HCT116 (cell line): ENCODE measurements around the gene FAM228A. TPM values are rescaled to one million over a fixed set of nuclear protein-coding genes. Genes with fewer than 3 reads are reported as not detected.

Experiments
- ATAC-seq: fragments of 200-7000 bp; cut with Tn5 transposase; 2 replicates; pipeline ENCODE4 v1.9.1; 2020; ENCODE audit warnings: mild to moderate bottlenecking, moderate library complexity
- BruUV-seq: library from RNA; stranded (reverse); fragments of 400-500 nt; replicated peaks from 2 replicates; lab custom pipeline; 2021; lab: Mats Ljungman, UMichigan
- CTCF ChIA-PET: fragments of 300-600 bp; sonication (Branson Sonifier 250); formaldehyde crosslinking; loops from one replicate; lab custom pipeline; 2021; ENCODE audit warnings: antibody characterized with exemption; lab: Charles Lee
- POLR2A ChIA-PET: fragments of 300-600, 350-600 bp; sonication (Branson Sonifier 250); formaldehyde crosslinking; loops from one replicate; lab custom pipeline; 2021; ENCODE audit warnings: antibody characterized with exemption; lab: Charles Lee
- RAD21 ChIA-PET, 2 experiments: fragments of 300-600 bp; sonication (Branson Sonifier 250); formaldehyde crosslinking; loops; one replicate each; lab custom pipeline; 2023; ENCODE audit warnings: low total read pairs in 2 of 2; ENCODE audit not compliant: uncharacterized antibody in 2 of 2, unreplicated experiment in 2 of 2, low non-redundant PET in 1 of 2; lab: Charles Lee
- DNase-seq: peaks from one replicate; pipeline ENCODE4 v3.0.0-alpha.2; 2010; ENCODE audit warnings: low read depth, low spot score
- H2AFZ ChIP-seq: fragments of 200-600 bp; shearing (Covaris generic), sonication (generic); 2 replicates; pipeline ENCODE4 v1.6.1; 2017; ENCODE audit warnings: low read depth, mixed run types, mixed read lengths, antibody characterized with exemption, low read length; ENCODE audit not compliant: poor library complexity, severe bottlenecking
- H3K27ac ChIP-seq: 2 replicates; pipeline ENCODE4 v1.5.1; 2012; ENCODE audit warnings: low read depth, low read length
- H3K27me3 ChIP-seq: fragments of 200-600 bp; sonication (generic); 2 replicates; pipeline ENCODE4 v1.6.1; 2016; ENCODE audit warnings: mixed run types, low read length, mixed read lengths; ENCODE audit not compliant: insufficient read depth
- H3K36me3 ChIP-seq, 2 experiments: fragments of 200-500 bp in 1 of 2; fragments of 200-600 bp in 1 of 2; sonication (Bioruptor generic) in 1 of 2; sonication (generic) in 1 of 2; 2 replicates each; pipeline versions ENCODE4 v1.5.1 to v1.6.1; 2014 to 2016; ENCODE audit warnings: low read length in 2 of 2, inconsistent platforms in 1 of 2, mixed read lengths in 1 of 2, mixed run types in 1 of 2; ENCODE audit not compliant: insufficient read depth in 2 of 2, control insufficient read depth in 1 of 2
- H3K4me1 ChIP-seq, 2 experiments: fragments of 200-600 bp in 1 of 2; sonication (generic) in 1 of 2; 2 replicates each; pipeline versions ENCODE4 v1.5.1 to v1.6.1; 2012 to 2017; ENCODE audit warnings: low read length in 2 of 2, inconsistent platforms in 1 of 2, mild to moderate bottlenecking in 1 of 2, mixed read lengths in 1 of 2, mixed run types in 1 of 2, moderate library complexity in 1 of 2; ENCODE audit not compliant: insufficient read depth in 2 of 2, control insufficient read depth in 1 of 2
- H3K4me2 ChIP-seq: fragments of 200-600 bp; sonication (generic); 2 replicates; pipeline ENCODE4 v1.6.1; 2017; ENCODE audit warnings: mixed run types, low read length, mixed read lengths
- H3K4me3 ChIP-seq, 2 experiments: fragments of 200-600 bp in 1 of 2; sonication (generic) in 1 of 2; replicated peaks in 1 of 2; 2 replicates each; pipeline ENCODE4 v1.5.1; 2011 to 2016; ENCODE audit warnings: low read length in 2 of 2, control low read depth in 1 of 2, low read depth in 1 of 2, mild to moderate bottlenecking in 1 of 2, mixed read lengths in 1 of 2, mixed run types in 1 of 2
- H3K79me2 ChIP-seq: fragments of 200-600 bp; sonication (generic); 2 replicates; pipeline ENCODE4 v1.6.1; 2017; ENCODE audit warnings: mild to moderate bottlenecking, mixed run types, low read length, moderate library complexity, mixed read lengths; ENCODE audit not compliant: insufficient read depth
- H3K9ac ChIP-seq: fragments of 200-600 bp; sonication (generic); 2 replicates; pipeline ENCODE4 v1.6.1; 2016; ENCODE audit warnings: low read length, mixed read lengths
- H3K9me2 ChIP-seq: fragments of 200-600 bp; sonication (generic), shearing (Covaris generic); 2 replicates; pipeline ENCODE4 v1.6.1; 2017; ENCODE audit warnings: mixed run types, mild to moderate bottlenecking, moderate library complexity; ENCODE audit not compliant: insufficient read depth
- H3K9me3 ChIP-seq, 2 experiments: fragments of 200-500 bp in 1 of 2; fragments of 200-600 bp in 1 of 2; sonication (Bioruptor generic) in 1 of 2; sonication (generic) in 1 of 2; 2 replicates each; pipeline ENCODE4 v1.6.1; 2014 to 2017; ENCODE audit warnings: low read length in 2 of 2, mixed read lengths in 2 of 2, inconsistent platforms in 1 of 2, low read depth in 1 of 2, mild to moderate bottlenecking in 1 of 2, mixed run types in 1 of 2, moderate library complexity in 1 of 2; ENCODE audit not compliant: control insufficient read depth in 1 of 2, insufficient read depth in 1 of 2
- H4K20me1 ChIP-seq: fragments of 200-600 bp; sonication (generic), shearing (Covaris generic); 2 replicates; pipeline ENCODE4 v1.6.1; 2017; ENCODE audit warnings: mixed run types, mild to moderate bottlenecking, moderate library complexity; ENCODE audit not compliant: insufficient read depth
- CBX3 ChIP-seq: IDR thresholded peaks from 2 replicates; pipeline ENCODE4 v1.6.1; 2012; ENCODE audit warnings: low read depth
- CEBPB ChIP-seq: IDR thresholded peaks from 2 replicates; pipeline ENCODE4 v1.6.1; 2012; ENCODE audit warnings: low read depth
- EGR1 ChIP-seq: IDR thresholded peaks from 2 replicates; pipeline ENCODE4 v1.6.1; 2012; ENCODE audit warnings: low read depth
- ELF1 ChIP-seq: IDR thresholded peaks from 2 replicates; pipeline ENCODE4 v1.6.1; 2012; ENCODE audit warnings: low read depth, borderline replicate concordance
- FOSL1 ChIP-seq: IDR thresholded peaks from 2 replicates; pipeline ENCODE4 v1.6.1; 2012; ENCODE audit warnings: low read depth
- POLR2A ChIP-seq: IDR thresholded peaks from 2 replicates; pipeline ENCODE4 v1.7.0; 2011; ENCODE audit warnings: borderline replicate concordance; ENCODE audit not compliant: insufficient read depth, insufficient read length; ENCODE audit errors: extremely low read depth
- POLR2AphosphoS5 ChIP-seq: IDR thresholded peaks from 2 replicates; pipeline ENCODE4 v1.6.1; 2011; ENCODE audit warnings: mild to moderate bottlenecking, low read depth, low read length, moderate library complexity
- RAD21 ChIP-seq: IDR thresholded peaks from 2 replicates; pipeline ENCODE4 v1.6.1; 2012; ENCODE audit warnings: low read depth, mild to moderate bottlenecking
- TCF7L2 ChIP-seq: IDR thresholded peaks from 2 replicates; pipeline ENCODE4 v1.7.0; 2011; ENCODE audit warnings: borderline replicate concordance, inconsistent platforms; ENCODE audit not compliant: insufficient read depth, insufficient read length; ENCODE audit errors: extremely low read depth
- YY1 ChIP-seq: IDR thresholded peaks from 2 replicates; pipeline ENCODE4 v1.6.1; 2011; ENCODE audit warnings: low read length, low read depth, moderate library complexity, mild to moderate bottlenecking; ENCODE audit not compliant: insufficient replicate concordance; ENCODE audit errors: extremely low read depth
- ZFX ChIP-seq: fragments of 450-650 bp; IDR thresholded peaks from 2 replicates; pipeline ENCODE4 v1.6.1; 2017
- intact Hi-C: fragments of 100-400 bp; cut with micrococcal nuclease; formaldehyde crosslinking; loops from 2 replicates; pipeline ENCODE4 v1.10.0; 2022
- total RNA-seq: library from RNA; stranded (reverse); gene quantifications from one replicate; pipeline ENCODE4 v1.2.1, GENCODE V29; 2021; ENCODE audit not compliant: unreplicated experiment
- TF ChIP-seq, protein P1 (sequence below): IDR thresholded peaks from 2 replicates; pipeline ENCODE4 v1.6.1; 2011; ENCODE audit warnings: mild to moderate bottlenecking, low read length, moderate library complexity; ENCODE audit not compliant: insufficient replicate concordance; ENCODE audit errors: extremely low read depth
- TF ChIP-seq, protein P2 (sequence below), 3 experiments: fragments of 200-600 bp in 1 of 3; sonication (generic) in 1 of 3; IDR thresholded peaks in 2 of 3; conservative IDR thresholded peaks in 1 of 3; 2 replicates each; pipeline ENCODE4 v1.5.1; 2012 to 2017; ENCODE audit warnings: low read depth in 2 of 3, low read length in 2 of 3, antibody characterized with exemption in 1 of 3, borderline replicate concordance in 1 of 3, control low read depth in 1 of 3, mild to moderate bottlenecking in 1 of 3, mixed read lengths in 1 of 3, mixed run types in 1 of 3, moderate library complexity in 1 of 3; ENCODE audit not compliant: insufficient read depth in 1 of 3

The FAM228A gene
- total RNA-seq, 1 experiment from 2014 or later = not detected

DNA sequence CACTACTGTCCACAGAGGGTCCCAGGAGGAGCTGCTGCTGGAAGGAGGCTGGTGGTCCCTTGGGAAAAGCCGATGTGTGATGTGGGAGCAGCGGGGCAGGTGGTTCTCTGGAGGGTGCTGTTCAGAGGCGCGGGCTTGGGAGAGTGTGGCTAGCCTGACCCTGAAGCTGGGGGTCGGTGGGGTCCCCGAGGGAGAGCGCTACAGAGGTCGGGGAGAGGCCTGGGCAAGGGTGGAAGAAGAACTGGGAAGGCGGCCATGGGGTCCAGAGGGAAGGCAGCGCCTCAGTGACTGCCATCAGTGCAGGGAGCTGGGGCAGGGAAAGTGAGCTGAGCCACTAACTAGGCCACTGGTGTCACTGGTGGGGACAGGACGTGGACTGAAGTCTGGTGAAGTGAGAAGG lies 32.5 kb downstream of the FAM228A start:
- intact Hi-C loops = no loop called here
- Histone ChIP-seq H3K27ac (no peak overlapping the region), H3K9me2 (no peaks in the 10 kb centered on the region), H3K36me3 (no peaks in the 10 kb centered on the region; a peak in 1 of 4 replicates), H3K4me3 (no peak overlapping the region), H3K27me3 (no peaks in the 10 kb centered on the region), H3K4me1 (no peaks in the 10 kb centered on the region), H3K9me3 (no peaks in the 10 kb centered on the region), H3K9ac (no peak overlapping the region), H3K79me2 (no peaks in the 10 kb centered on the region), H2AFZ (no peak overlapping the region), H3K4me2 (no peak overlapping the region), H4K20me1 (no peaks in the 10 kb centered on the region)
- POLR2A ChIA-PET = no interaction called here
- no TSS peak for BruUV-seq
- ATAC-seq = no peak
- no peak for DNase-seq
- CTCF ChIA-PET = no interaction called here
- RAD21 ChIA-PET = no interaction called here
- TF ChIP-seq ZFX (no peak), EGR1 (no peak), YY1 (no peak), CBX3 (no peak), RAD21 (no peak), FOSL1 (no peak), ELF1 (no peak), TCF7L2 (no peak), POLR2AphosphoS5 (no peak), CEBPB (no peak), POLR2A (no peak)
- TF ChIP-seq, protein P1, sequence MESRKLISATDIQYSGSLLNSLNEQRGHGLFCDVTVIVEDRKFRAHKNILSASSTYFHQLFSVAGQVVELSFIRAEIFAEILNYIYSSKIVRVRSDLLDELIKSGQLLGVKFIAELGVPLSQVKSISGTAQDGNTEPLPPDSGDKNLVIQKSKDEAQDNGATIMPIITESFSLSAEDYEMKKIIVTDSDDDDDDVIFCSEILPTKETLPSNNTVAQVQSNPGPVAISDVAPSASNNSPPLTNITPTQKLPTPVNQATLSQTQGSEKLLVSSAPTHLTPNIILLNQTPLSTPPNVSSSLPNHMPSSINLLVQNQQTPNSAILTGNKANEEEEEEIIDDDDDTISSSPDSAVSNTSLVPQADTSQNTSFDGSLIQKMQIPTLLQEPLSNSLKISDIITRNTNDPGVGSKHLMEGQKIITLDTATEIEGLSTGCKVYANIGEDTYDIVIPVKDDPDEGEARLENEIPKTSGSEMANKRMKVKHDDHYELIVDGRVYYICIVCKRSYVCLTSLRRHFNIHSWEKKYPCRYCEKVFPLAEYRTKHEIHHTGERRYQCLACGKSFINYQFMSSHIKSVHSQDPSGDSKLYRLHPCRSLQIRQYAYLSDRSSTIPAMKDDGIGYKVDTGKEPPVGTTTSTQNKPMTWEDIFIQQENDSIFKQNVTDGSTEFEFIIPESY = no peak
- TF ChIP-seq, protein P2, sequence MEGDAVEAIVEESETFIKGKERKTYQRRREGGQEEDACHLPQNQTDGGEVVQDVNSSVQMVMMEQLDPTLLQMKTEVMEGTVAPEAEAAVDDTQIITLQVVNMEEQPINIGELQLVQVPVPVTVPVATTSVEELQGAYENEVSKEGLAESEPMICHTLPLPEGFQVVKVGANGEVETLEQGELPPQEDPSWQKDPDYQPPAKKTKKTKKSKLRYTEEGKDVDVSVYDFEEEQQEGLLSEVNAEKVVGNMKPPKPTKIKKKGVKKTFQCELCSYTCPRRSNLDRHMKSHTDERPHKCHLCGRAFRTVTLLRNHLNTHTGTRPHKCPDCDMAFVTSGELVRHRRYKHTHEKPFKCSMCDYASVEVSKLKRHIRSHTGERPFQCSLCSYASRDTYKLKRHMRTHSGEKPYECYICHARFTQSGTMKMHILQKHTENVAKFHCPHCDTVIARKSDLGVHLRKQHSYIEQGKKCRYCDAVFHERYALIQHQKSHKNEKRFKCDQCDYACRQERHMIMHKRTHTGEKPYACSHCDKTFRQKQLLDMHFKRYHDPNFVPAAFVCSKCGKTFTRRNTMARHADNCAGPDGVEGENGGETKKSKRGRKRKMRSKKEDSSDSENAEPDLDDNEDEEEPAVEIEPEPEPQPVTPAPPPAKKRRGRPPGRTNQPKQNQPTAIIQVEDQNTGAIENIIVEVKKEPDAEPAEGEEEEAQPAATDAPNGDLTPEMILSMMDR (IDR thresholded peaks at IDR 0.05 in 2 of 3, conservative IDR thresholded peaks at IDR 0.05 in 1 of 3; ENCODE audit: borderline replicate concordance in 1 of 3, insufficient read depth in 1 of 3, low read depth in 2 of 3, low read length in 2 of 3) = no peak
